AG09309 (cell line): Measurements from ENCODE around the gene LRP1.

Experiments
- DNase-seq: peaks from one replicate; pipeline ENCODE4 v3.0.0-alpha.2; 2010; ENCODE audit warnings: low read depth
- H3K4me3 ChIP-seq: 2 replicates; pipeline ENCODE4 v1.5.1; 2011; ENCODE audit warnings: mild to moderate bottlenecking, low read depth, low read length, moderate library complexity; ENCODE audit not compliant: control insufficient read depth
- CTCF ChIP-seq: IDR thresholded peaks from 2 replicates; pipeline ENCODE4 v1.5.1; 2011; ENCODE audit warnings: mild to moderate bottlenecking, low read depth, low read length, inconsistent platforms; ENCODE audit not compliant: insufficient read depth, control insufficient read depth; ENCODE audit errors: missing control alignments

The LRP1 gene

DNA sequence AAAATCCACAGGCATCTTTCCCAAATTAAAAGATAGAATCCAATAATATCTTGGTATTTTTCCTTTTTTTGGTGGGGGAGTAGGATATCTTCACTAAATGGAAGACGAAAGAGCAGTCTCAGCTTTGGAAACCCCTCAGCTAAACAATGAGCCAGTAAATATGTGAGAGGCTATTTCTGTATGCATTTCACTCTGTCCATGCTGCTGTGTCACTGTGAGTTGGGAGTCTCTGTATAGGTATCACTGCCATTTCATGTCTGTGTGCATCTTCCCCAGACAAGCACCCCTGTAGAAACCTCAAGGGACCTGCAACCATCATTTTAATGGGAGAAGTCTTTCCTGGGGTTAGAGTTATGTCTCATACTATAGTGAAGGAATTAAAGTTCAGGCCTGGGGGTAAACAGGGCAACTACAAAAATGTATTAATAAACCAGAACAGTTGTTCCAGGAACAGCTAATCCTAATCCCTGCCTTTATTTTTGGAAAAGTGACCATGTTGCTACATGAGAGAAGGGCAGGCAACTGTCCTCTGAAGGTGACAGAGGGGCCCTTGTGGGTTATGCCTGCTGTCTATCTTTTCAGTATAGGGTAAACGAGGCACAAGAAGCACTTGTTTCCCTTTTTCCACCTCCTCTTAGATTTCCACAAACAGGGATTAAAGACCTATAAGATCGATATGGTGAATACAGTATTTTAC is 134.0 kb downstream of the LRP1 start:
- H3K4me3 ChIP-seq: no peak overlapping the region
- DNase-seq: no peak
- no peak for TF ChIP-seq CTCF
